Brain microvascular endothelial cell (primary cell): Measurements from ENCODE around the gene ITGA3.

Experiments
- DNase-seq: peaks from one replicate; pipeline ENCODE4 v3.0.0-alpha.2; 2020
- H3K27ac ChIP-seq: fragments of 250-450 bp; sonication (Bioruptor Pico); 2 replicates; pipeline ENCODE4 v1.5.1; 2020; ENCODE audit warnings: mild to moderate bottlenecking, moderate library complexity
- H3K27me3 ChIP-seq: fragments of 250-450 bp; sonication (Bioruptor Pico); replicated peaks from 2 replicates; pipeline ENCODE4 v1.5.1; 2020; ENCODE audit warnings: mild to moderate bottlenecking
- H3K36me3 ChIP-seq: fragments of 250-450 bp; sonication (Bioruptor Pico); replicated peaks from 2 replicates; pipeline ENCODE4 v1.5.1; 2020; ENCODE audit warnings: mild to moderate bottlenecking
- H3K4me3 ChIP-seq: 2 replicates; pipeline ENCODE4 v1.5.1; 2011; ENCODE audit warnings: low read depth, mild to moderate bottlenecking, control low read depth, low read length, moderate library complexity
- in situ Hi-C: cut with HindIII; loops from 2 replicates; pipeline ENCODE4 v1.10.0; 2017; ENCODE audit warnings: low sequenced_read_pairs, low pct_ligation_motif_present
- TF ChIP-seq, protein P1 (sequence below): IDR thresholded peaks from 2 replicates; pipeline ENCODE4 v1.5.1; 2011; ENCODE audit warnings: low read depth, mild to moderate bottlenecking, moderate library complexity, low read length, control low read depth, inconsistent platforms; ENCODE audit errors: missing control alignments

The ITGA3 gene

DNA sequence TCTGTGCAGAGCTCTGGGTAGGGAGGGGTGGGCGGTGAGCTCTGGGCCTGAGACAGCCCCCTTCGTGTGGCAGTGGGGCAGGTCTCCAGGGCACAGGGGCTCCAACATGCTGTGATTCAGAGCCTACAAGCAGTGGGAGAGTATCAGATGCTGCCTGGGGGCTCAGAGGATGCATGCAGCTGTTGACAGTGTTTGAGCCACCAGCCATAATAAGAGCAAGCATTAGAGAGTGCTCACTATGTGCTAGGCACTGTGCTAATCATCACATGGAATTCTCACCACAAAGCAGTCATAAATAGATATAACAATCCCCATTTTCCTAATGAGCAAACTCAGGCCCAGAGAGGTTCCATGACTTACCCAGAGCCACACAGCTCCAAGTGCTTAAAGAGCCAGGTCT, 47.3 kb downstream of the ITGA3 start:
- no peak for DNase-seq
- Histone ChIP-seq H3K4me3 (no peak overlapping the region), H3K36me3 (no peaks in the 10 kb centered on the region), H3K27me3 (no peaks in the 10 kb centered on the region), H3K27ac (no peak overlapping the region)
- in situ Hi-C loops: no loop called here
- TF ChIP-seq, protein P1, sequence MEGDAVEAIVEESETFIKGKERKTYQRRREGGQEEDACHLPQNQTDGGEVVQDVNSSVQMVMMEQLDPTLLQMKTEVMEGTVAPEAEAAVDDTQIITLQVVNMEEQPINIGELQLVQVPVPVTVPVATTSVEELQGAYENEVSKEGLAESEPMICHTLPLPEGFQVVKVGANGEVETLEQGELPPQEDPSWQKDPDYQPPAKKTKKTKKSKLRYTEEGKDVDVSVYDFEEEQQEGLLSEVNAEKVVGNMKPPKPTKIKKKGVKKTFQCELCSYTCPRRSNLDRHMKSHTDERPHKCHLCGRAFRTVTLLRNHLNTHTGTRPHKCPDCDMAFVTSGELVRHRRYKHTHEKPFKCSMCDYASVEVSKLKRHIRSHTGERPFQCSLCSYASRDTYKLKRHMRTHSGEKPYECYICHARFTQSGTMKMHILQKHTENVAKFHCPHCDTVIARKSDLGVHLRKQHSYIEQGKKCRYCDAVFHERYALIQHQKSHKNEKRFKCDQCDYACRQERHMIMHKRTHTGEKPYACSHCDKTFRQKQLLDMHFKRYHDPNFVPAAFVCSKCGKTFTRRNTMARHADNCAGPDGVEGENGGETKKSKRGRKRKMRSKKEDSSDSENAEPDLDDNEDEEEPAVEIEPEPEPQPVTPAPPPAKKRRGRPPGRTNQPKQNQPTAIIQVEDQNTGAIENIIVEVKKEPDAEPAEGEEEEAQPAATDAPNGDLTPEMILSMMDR: no peak

DNA sequence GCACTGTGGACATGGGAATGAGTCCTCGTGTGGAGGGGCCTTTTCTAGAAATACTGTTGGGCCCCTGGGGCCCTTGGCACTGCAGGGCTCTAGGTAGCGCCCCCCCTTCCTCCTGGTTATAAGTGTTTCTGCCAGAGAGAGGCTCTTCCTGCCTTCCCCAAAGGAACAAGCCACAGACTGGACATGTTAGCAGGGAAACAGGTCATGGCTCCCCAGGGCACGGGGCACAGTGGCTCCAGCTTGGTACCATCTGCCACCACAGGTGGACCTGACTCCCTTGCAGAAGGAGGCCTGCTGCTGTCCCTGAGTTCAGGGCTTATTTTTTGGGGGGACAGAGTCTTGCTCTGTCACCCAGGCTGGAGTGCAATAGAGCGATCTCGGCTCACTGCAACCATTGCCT, 48.0 kb downstream of the ITGA3 start:
- Histone ChIP-seq H3K27ac (no peak overlapping the region), H3K27me3 (no peaks in the 10 kb centered on the region), H3K36me3 (no peaks in the 10 kb centered on the region), H3K4me3 (no peak overlapping the region)
- in situ Hi-C loops: no loop called here
- no peak for DNase-seq
- TF ChIP-seq, protein P1: no peak

DNA sequence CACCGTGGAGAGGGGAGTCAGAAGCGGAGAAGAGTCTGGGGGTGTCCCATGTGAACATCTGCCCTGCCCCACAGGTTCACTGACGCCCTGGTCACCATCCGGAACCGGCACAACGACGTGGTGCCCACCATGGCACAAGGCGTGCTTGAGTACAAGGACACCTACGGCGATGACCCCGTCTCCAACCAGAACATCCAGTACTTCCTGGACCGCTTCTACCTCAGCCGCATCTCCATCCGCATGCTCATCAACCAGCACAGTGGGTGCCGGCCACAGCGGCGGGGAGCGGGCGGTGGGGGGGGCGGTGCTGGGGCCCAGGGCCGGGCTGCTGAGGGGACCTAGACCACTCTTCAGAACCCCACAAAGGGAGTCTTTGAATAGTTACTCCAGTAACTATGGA, 49.9 kb downstream of the ITGA3 start:
- Histone ChIP-seq H3K4me3 (no peak overlapping the region), H3K27ac (no peak overlapping the region), H3K36me3 (no peaks in the 10 kb centered on the region), H3K27me3 (no peaks in the 10 kb centered on the region)
- TF ChIP-seq, protein P1: no peak
- in situ Hi-C loops: no loop called here
- no peak for DNase-seq

DNA sequence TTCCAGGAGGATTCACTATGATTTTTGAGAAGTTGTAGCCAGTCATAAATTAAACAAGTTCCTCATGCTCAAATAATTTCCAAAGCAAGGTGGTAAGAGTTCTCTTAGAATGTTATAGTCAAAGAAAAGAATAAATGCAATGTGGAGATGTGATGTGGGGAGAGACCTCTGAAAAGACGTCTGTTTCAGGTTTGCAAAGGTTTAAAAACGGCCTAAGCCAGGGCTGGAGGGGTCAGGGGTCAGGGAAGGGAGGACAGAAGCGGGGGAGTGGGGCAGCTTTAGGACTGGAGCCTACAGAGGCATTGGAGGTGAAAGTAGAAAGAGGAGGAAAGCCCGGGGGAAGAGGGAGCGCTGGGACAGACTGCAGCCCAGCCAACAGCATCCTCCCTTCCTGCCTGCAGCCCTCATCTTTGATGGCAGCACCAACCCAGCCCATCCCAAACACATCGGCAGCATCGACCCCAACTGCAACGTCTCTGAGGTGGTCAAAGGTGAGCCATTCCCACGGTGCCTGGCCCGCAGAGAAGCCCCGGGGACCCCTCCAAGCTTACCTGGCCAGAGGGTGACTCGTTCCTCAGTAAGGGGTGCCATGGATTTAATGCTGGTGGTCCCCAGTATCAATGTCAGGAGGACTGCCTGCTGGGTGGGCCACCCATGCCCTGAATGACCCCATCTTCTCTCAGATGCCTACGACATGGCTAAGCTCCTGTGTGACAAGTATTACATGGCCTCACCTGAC, 50.7 kb downstream of the ITGA3 start:
- H3K27me3 ChIP-seq: no peaks in the 10 kb centered on the region
- DNase-seq: no peak
- H3K36me3 ChIP-seq: no peaks in the 10 kb centered on the region
- in situ Hi-C loops: no loop called here
- TF ChIP-seq, protein P1: no peak
- H3K4me3 ChIP-seq: no peak overlapping the region
- H3K27ac ChIP-seq: no peak overlapping the region

DNA sequence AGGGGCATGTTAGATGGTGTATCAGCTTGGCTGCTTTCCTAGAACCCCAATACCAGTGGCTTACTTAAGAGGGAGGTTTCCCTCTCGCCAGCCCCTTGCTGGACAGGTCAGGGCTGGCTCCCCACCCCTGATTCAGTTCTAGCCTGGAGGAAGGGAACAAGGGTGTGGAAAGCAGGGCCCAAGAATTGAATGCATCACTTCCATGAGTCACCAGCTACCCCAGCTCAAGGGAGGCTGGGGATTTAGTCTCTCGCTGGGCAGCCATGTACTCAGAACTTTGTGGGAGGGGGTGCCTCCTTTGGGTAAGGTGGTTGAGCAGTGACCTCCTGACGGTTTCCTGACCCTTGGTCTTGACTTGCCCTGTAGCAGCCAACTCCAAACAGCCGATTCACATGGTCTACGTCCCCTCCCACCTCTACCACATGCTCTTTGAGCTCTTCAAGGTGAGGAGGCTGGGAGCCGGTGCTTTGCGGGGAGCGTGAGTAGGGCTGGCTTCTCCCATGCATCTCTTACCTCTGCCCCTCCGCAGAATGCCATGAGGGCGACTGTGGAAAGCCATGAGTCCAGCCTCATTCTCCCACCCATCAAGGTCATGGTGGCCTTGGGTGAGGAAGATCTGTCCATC, 52.0 kb downstream of the ITGA3 start:
- TF ChIP-seq, protein P1: no peak
- no peak for DNase-seq
- Histone ChIP-seq H3K27ac (no peak overlapping the region), H3K4me3 (no peak overlapping the region), H3K27me3 (no peaks in the 10 kb centered on the region), H3K36me3 (no peaks in the 10 kb centered on the region)
- in situ Hi-C loops: no loop called here
